Spleen (tissue), 11 donors: ENCODE measurements around the gene DIP2A. TPM values are rescaled to one million over a fixed set of nuclear protein-coding genes. Genes with fewer than 3 reads are reported as not detected.
A peak's percentile ranks its signal among the peaks of the same experiment; 100 is the strongest.

Experiments used
- DNase-seq: peaks from one replicate; pipeline ENCODE4 v3.0.0-alpha.2; 2020
- H3K27ac ChIP-seq, 8 donors: fragments of 200-600 bp; sonication (generic) in 7 of 8; 1 replicate in 4 of 8; 2 replicates in 4 of 8; pipeline versions ENCODE4 v1.5.0 to v1.8.0; 2016 to 2021; ENCODE audit warnings: inconsistent platforms in 4 of 8, mild to moderate bottlenecking in 4 of 8, moderate library complexity in 1 of 8
- H3K27me3 ChIP-seq, 7 donors: fragments of 200-600 bp; sonication (generic) in 6 of 7; replicated peaks in 1 of 7; 1 replicate in 4 of 7; 2 replicates in 3 of 7; pipeline versions ENCODE4 v1.5.0 to v1.8.0; 2016 to 2021; ENCODE audit warnings: inconsistent platforms in 3 of 7, mild to moderate bottlenecking in 1 of 7
- H3K36me3 ChIP-seq, 6 donors: fragments of 200-600 bp; sonication (generic) in 5 of 6; 1 replicate in 4 of 6; 2 replicates in 2 of 6; pipeline versions ENCODE4 v1.5.0 to v1.8.0; 2016 to 2021; ENCODE audit warnings: inconsistent platforms in 2 of 6
- H3K4me1 ChIP-seq, 6 donors: fragments of 200-600 bp; sonication (generic) in 5 of 6; 1 replicate in 3 of 6; 2 replicates in 3 of 6; pipeline versions ENCODE4 v1.5.0 to v1.8.0; 2016 to 2021; ENCODE audit warnings: inconsistent platforms in 3 of 6
- H3K4me3 ChIP-seq, 8 donors: fragments of 200-600 bp; sonication (generic) in 7 of 8; 1 replicate in 4 of 8; 2 replicates in 4 of 8; pipeline versions ENCODE4 v1.5.0 to v1.8.0; 2016 to 2021; ENCODE audit warnings: inconsistent platforms in 4 of 8, mild to moderate bottlenecking in 4 of 8, moderate library complexity in 2 of 8
- H3K9me3 ChIP-seq, 8 donors: fragments of 200-600 bp; sonication (generic) in 7 of 8; 1 replicate in 4 of 8; 2 replicates in 4 of 8; pipeline versions ENCODE4 v1.5.0 to v1.8.0; 2016 to 2021; ENCODE audit warnings: inconsistent platforms in 4 of 8
- CTCF ChIP-seq, 11 experiments: fragments of 200-600 bp in 7 of 11; fragments of 450-650 bp in 4 of 11; sonication (generic) in 4 of 11; IDR thresholded peaks in 8 of 11; conservative IDR thresholded peaks in 3 of 11; 1 replicate in 7 of 11; 2 replicates in 4 of 11; pipeline versions ENCODE4 v1.4.0 to v1.8.0; 2016 to 2021; ENCODE audit warnings: antibody characterized with exemption in 11 of 11, inconsistent platforms in 4 of 11, mild to moderate bottlenecking in 1 of 11
- POLR2A ChIP-seq, 3 donors: fragments of 450-650 bp; IDR thresholded peaks; one replicate each; pipeline ENCODE4 v1.5.1; 2017; ENCODE audit warnings: antibody characterized with exemption in 3 of 3, mild to moderate bottlenecking in 1 of 3
- POLR2AphosphoS5 ChIP-seq, 3 donors: sonication (generic); formaldehyde crosslinking; IDR thresholded peaks; one replicate each; pipeline ENCODE4 v1.5.1; 2017; ENCODE audit warnings: antibody characterized with exemption in 3 of 3
- WGBS, 5 donors: extraction: QIAGEN DNeasy Blood & Tissue Kit in 3 of 5; methylation state at CpG; one replicate each; pipeline versions ENCODE4 v1.1.5 to v1.1.7; 2013 to 2018; 5-methylcytosine and 5-hydroxymethylcytosine counted together
- intact Hi-C: fragments of 100-400 bp; cut with DNase I; formaldehyde crosslinking; loops from one replicate; pipeline ENCODE4 v1.15.0; 2023; ENCODE audit warnings: low total_unique reads
- polyA plus RNA-seq, 3 donors: library from polyadenylated mRNA; stranded (reverse); fragments of 200-250 nt; gene quantifications; one replicate each; pipeline ENCODE4 v1.2.1, GENCODE V29; 2013
- total RNA-seq, 7 donors: library from RNA; depleted of rRNA in 3 of 7; stranded (reverse); fragments of >200 nt in 3 of 7; fragmentation: NEBNext Ultra II Directional in 4 of 7; extraction: Animal tissue kit (Norgen Biotek cat#: 25700) in 4 of 7; gene quantifications; one replicate each; pipeline versions ENCODE4 v1.1.0 to v1.2.1, GENCODE V29; 2016 to 2021
- donor health status: healthy with polysubstance abuse.
- donor health status: DM: no; HTN: no; CAD: no; lungs with moderate emphysema.
- donor health status: DM: no; HTN: no; CAD: no.
- donor health status: Bipolar disorder and iron deficiency.
- donor health status: healthy.
- donor health status: DM: no; HTN: no; CAD: no.
- donor health status: DM: yes; HTN: yes; CAD: no.

Gene DIP2A
- total and polyA plus RNA-seq, 10 donors: 14.7 to 96.7 (median 64.1) TPM

- 95 to 99% (median 96%) methylated on average over 25 to 26 of the region's 26 CpGs for WGBS, 5 donors
- H3K27ac ChIP-seq: peak overlapping the region in 4 of 8 donors; percentile 73 to 89 (median 82)
- peaks cover 6 to 100% (median 75%) of the 10 kb centered on the region in 6 donors for H3K36me3 ChIP-seq
- H3K27me3 ChIP-seq: no peaks in the 10 kb centered on the region
- peaks cover 0 to 45% (median 20%) of the 10 kb centered on the region in 6 donors for H3K4me1 ChIP-seq
- TF ChIP-seq POLR2A (IDR thresholded peaks at IDR 0.05) (no peak), CTCF (IDR thresholded peaks at IDR 0.05 in 8 of 11, conservative IDR thresholded peaks at IDR 0.05 in 3 of 11) (no peak), POLR2AphosphoS5 (IDR thresholded peaks at IDR 0.05) (peak in 1 of 3 donors; percentile 6)
- no peak overlapping the region for H3K4me3 ChIP-seq
- intact Hi-C loops: no loop called here
- no peak for DNase-seq
- no peaks in the 10 kb centered on the region for H3K9me3 ChIP-seq
Observed at GRCh38 chr21:46557919-46558392, 99.3 kb downstream of the DIP2A start.

GRCh38 chr21:46559291-46559983 is 100.7 kb downstream of the DIP2A start:
- DNase-seq: no peak
- peak overlapping the region; percentile 51 to 89 (median 76) for H3K27ac ChIP-seq
- TF ChIP-seq POLR2A (IDR thresholded peaks at IDR 0.05) (no peak), POLR2AphosphoS5 (IDR thresholded peaks at IDR 0.05) (peak; percentile 16 to 67 (median 62)), CTCF (IDR thresholded peaks at IDR 0.05 in 8 of 11, conservative IDR thresholded peaks at IDR 0.05 in 3 of 11) (no peak)
- H3K36me3 ChIP-seq: peaks cover 6 to 100% (median 83%) of the 10 kb centered on the region in 6 donors
- peaks cover 0 to 37% (median 17%) of the 10 kb centered on the region in 6 donors for H3K4me1 ChIP-seq
- intact Hi-C loops: no loop called here
- peak overlapping the region in 2 of 8 donors; percentile 17 to 46 for H3K4me3 ChIP-seq
- no peaks in the 10 kb centered on the region for H3K9me3 ChIP-seq
- 25 to 61% (median 38%) methylated on average over 12 to 16 of the region's 16 CpGs for WGBS, 5 donors
- no peaks in the 10 kb centered on the region for H3K27me3 ChIP-seq

- H3K4me3 ChIP-seq: no peak overlapping the region
- no peaks in the 10 kb centered on the region for H3K9me3 ChIP-seq
- no peaks in the 10 kb centered on the region for H3K27me3 ChIP-seq
- H3K27ac ChIP-seq: peak overlapping the region in 6 of 8 donors; percentile 73 to 89 (median 80)
- 63 to 89% (median 80%) methylated on average over 14 to 19 of the region's 19 CpGs for WGBS, 5 donors
- peaks cover 0 to 37% (median 17%) of the 10 kb centered on the region in 6 donors for H3K4me1 ChIP-seq
- H3K36me3 ChIP-seq: peaks cover 6 to 100% (median 83%) of the 10 kb centered on the region in 6 donors
- intact Hi-C loops: no loop called here
- DNase-seq: no peak
- no peak for TF ChIP-seq CTCF (IDR thresholded peaks at IDR 0.05 in 8 of 11, conservative IDR thresholded peaks at IDR 0.05 in 3 of 11)
- peak in 1 of 3 donors; percentile 31 for TF ChIP-seq POLR2AphosphoS5 (IDR thresholded peaks at IDR 0.05)
Observed at GRCh38 chr21:46560568-46561444, 102.1 kb downstream of the DIP2A start.
